IMR-90 (cell line): ENCODE measurements around the gene NBPF4. TPM values are rescaled to one million over a fixed set of nuclear protein-coding genes. Genes with fewer than 3 reads are reported as not detected.

Experiments used
- ATAC-seq: fragments of 200-7000 bp; cut with Tn5 transposase; 2 replicates; pipeline ENCODE4 v1.9.1; 2020; ENCODE audit warnings: low read depth, mild to moderate bottlenecking, moderate library complexity
- BruUV-seq: library from RNA; stranded (reverse); fragments of 400-500 nt; replicated peaks from 2 replicates; lab custom pipeline; 2021; lab: Mats Ljungman, UMichigan
- CTCF ChIA-PET: fragments of 300-600 bp; formaldehyde crosslinking; extraction: SDS; loops from one replicate; lab custom pipeline; 2021; ENCODE audit warnings: antibody characterized with exemption; lab: Yijun Ruan, JAX
- POLR2A ChIA-PET: fragments of 300-600 bp; sonication (Branson Sonifier 250); formaldehyde crosslinking; loops from one replicate; lab custom pipeline; 2022; ENCODE audit warnings: antibody characterized with exemption; ENCODE audit not compliant: unreplicated experiment; lab: Charles Lee
- DNase-seq: peaks from one replicate; pipeline ENCODE4 v3.0.0; 2013
- H2AFZ ChIP-seq: replicated peaks from 2 replicates; pipeline ENCODE3; 2013; ENCODE audit warnings: low read length, mild to moderate bottlenecking; ENCODE audit not compliant: poor library complexity
- H2AK5ac ChIP-seq: 2 replicates; pipeline ENCODE4 v1.6.1; 2013; ENCODE audit warnings: low read depth, low read length, inconsistent platforms
- H2AK9ac ChIP-seq: replicated peaks from 2 replicates; pipeline ENCODE3; 2013; ENCODE audit warnings: mild to moderate bottlenecking, low read depth, low read length, moderate library complexity; ENCODE audit not compliant: poor library complexity
- H2BK120ac ChIP-seq: 2 replicates; pipeline ENCODE4 v1.6.1; 2013; ENCODE audit warnings: low read depth, low read length, inconsistent platforms
- H2BK15ac ChIP-seq: 3 replicates; pipeline ENCODE4 v1.6.1; 2013; ENCODE audit warnings: low read depth, low read length, inconsistent platforms
- H2BK20ac ChIP-seq: 2 replicates; pipeline ENCODE4 v1.6.1; 2013; ENCODE audit warnings: low read depth, mild to moderate bottlenecking, inconsistent platforms, low read length, moderate library complexity
- H2BK5ac ChIP-seq: 2 replicates; pipeline ENCODE4 v1.6.1; 2013; ENCODE audit warnings: mild to moderate bottlenecking, low read depth, low read length, inconsistent platforms; ENCODE audit not compliant: poor library complexity, severe bottlenecking
- H3K14ac ChIP-seq: replicated peaks from 2 replicates; pipeline ENCODE4 v1.6.1; 2013; ENCODE audit warnings: low read depth, low read length, inconsistent platforms
- H3K18ac ChIP-seq: 2 replicates; pipeline ENCODE4 v1.6.1; 2013; ENCODE audit warnings: low read depth, low read length, control low read depth
- H3K23ac ChIP-seq: 2 replicates; pipeline ENCODE4 v1.6.1; 2013; ENCODE audit warnings: low read depth, low read length, inconsistent platforms
- H3K27ac ChIP-seq: 2 replicates; pipeline ENCODE4 v1.5.1; 2013; ENCODE audit warnings: mild to moderate bottlenecking, control low read depth, low read length; ENCODE audit not compliant: insufficient read depth
- H3K27me3 ChIP-seq: 2 replicates; pipeline ENCODE4 v1.6.1; 2013; ENCODE audit warnings: low read length; ENCODE audit not compliant: control insufficient read depth, insufficient read depth
- H3K36me3 ChIP-seq: 2 replicates; pipeline ENCODE4 v1.6.1; 2013; ENCODE audit warnings: low read length, mixed read lengths; ENCODE audit not compliant: control insufficient read depth, insufficient read depth
- H3K4ac ChIP-seq: 2 replicates; pipeline ENCODE4 v1.6.1; 2013; ENCODE audit warnings: low read depth, low read length, inconsistent platforms
- H3K4me1 ChIP-seq: 2 replicates; pipeline ENCODE4 v1.6.1; 2013; ENCODE audit warnings: low read length, mixed read lengths; ENCODE audit not compliant: control insufficient read depth, insufficient read depth
- H3K4me2 ChIP-seq: 2 replicates; pipeline ENCODE4 v1.6.1; 2013; ENCODE audit warnings: low read depth, mild to moderate bottlenecking, control low read depth, low read length, moderate library complexity
- H3K4me3 ChIP-seq: 2 replicates; pipeline ENCODE4 v1.5.1; 2013; ENCODE audit warnings: low read depth, mild to moderate bottlenecking, control low read depth, low read length, moderate library complexity; ENCODE audit not compliant: insufficient read depth
- H3K56ac ChIP-seq: 2 replicates; pipeline ENCODE4 v1.6.1; 2013; ENCODE audit warnings: low read length, inconsistent platforms; ENCODE audit not compliant: insufficient read depth; ENCODE audit errors: extremely low read depth
- H3K79me1 ChIP-seq, 2 experiments: 2 replicates each; pipeline ENCODE4 v1.6.1; 2013; ENCODE audit warnings: low read length in 2 of 2, inconsistent platforms in 1 of 2, low read depth in 1 of 2
- H3K9ac ChIP-seq: 2 replicates; pipeline ENCODE4 v1.6.1; 2013; ENCODE audit warnings: low read depth, low read length, control low read depth
- H3K9me1 ChIP-seq: 2 replicates; pipeline ENCODE4 v1.6.1; 2013; ENCODE audit warnings: low read length, inconsistent platforms; ENCODE audit not compliant: insufficient read depth
- H3K9me3 ChIP-seq: 2 replicates; pipeline ENCODE4 v1.6.1; 2013; ENCODE audit warnings: low read length; ENCODE audit not compliant: control insufficient read depth, insufficient read depth
- H4K20me1 ChIP-seq: 2 replicates; pipeline ENCODE4 v1.6.1; 2013; ENCODE audit warnings: low read length, inconsistent platforms; ENCODE audit not compliant: insufficient read depth
- H4K5ac ChIP-seq: 2 replicates; pipeline ENCODE4 v1.6.1; 2013; ENCODE audit warnings: mild to moderate bottlenecking, low read depth, low read length, control low read depth
- H4K8ac ChIP-seq, 2 experiments: 2 replicates each; pipeline ENCODE4 v1.6.1; 2013; ENCODE audit warnings: low read depth in 2 of 2, low read length in 2 of 2, control low read depth in 1 of 2, inconsistent platforms in 1 of 2
- H4K91ac ChIP-seq: 2 replicates; pipeline ENCODE4 v1.6.1; 2013; ENCODE audit warnings: low read depth, low read length, inconsistent platforms; ENCODE audit not compliant: insufficient read depth
- BHLHE40 ChIP-seq: fragments of 150-350 bp; IDR thresholded peaks from 2 replicates; pipeline ENCODE4 v1.6.1; 2016; ENCODE audit warnings: mild to moderate bottlenecking, low read depth, low read length
- CEBPB ChIP-seq: IDR thresholded peaks from 2 replicates; pipeline ENCODE4 v1.6.1; 2012; ENCODE audit warnings: low read depth, low read length, improper control_type of control experiment
- FOS ChIP-seq: fragments of 150-350 bp; IDR thresholded peaks from 2 replicates; pipeline ENCODE4 v1.6.1; 2016; ENCODE audit warnings: low read depth, low read length
- MXI1 ChIP-seq: IDR thresholded peaks from 2 replicates; pipeline ENCODE4 v1.6.1; 2012; ENCODE audit warnings: low read depth, mild to moderate bottlenecking, low read length, moderate library complexity, borderline replicate concordance
- POLR2A ChIP-seq: IDR thresholded peaks from 2 replicates; pipeline ENCODE4 v1.6.1; 2012; ENCODE audit warnings: mild to moderate bottlenecking, low read depth, low read length
- RCOR1 ChIP-seq: IDR thresholded peaks from 2 replicates; pipeline ENCODE4 v1.6.1; 2012; ENCODE audit warnings: mild to moderate bottlenecking, low read length, improper control_type of control experiment; ENCODE audit not compliant: insufficient replicate concordance
- SMC3 ChIP-seq: fragments of 150-350 bp; IDR thresholded peaks from 2 replicates; pipeline ENCODE4 v1.6.1; 2016; ENCODE audit warnings: low read depth, mild to moderate bottlenecking, antibody characterized with exemption, low read length, moderate library complexity
- WGBS, 2 experiments: methylation state at CpG; one replicate each; pipeline versions ENCODE4 v1.1.5 to v1.1.7; 2013; ENCODE audit warnings: missing lambda C conversion rate in 2 of 2; ENCODE audit not compliant: insufficient read length in 1 of 2; ENCODE audit errors: extremely low coverage in 2 of 2; 5-methylcytosine and 5-hydroxymethylcytosine counted together
- dilution Hi-C: fragments of 300-500 bp; cut with HindIII; formaldehyde crosslinking; loops from one replicate; pipeline ENCODE4 v1.14.3; 2018; ENCODE audit warnings: low sequenced_read_pairs; ENCODE audit not compliant: unreplicated experiment
- in situ Hi-C: fragments of 300-500 bp; cut with MboI; formaldehyde crosslinking; loops from 3 replicates; pipeline ENCODE4 v1.14.3; 2019; ENCODE audit warnings: low sequenced_read_pairs, inconsistent platforms, mixed read lengths
- intact Hi-C: fragments of 100-400 bp; cut with micrococcal nuclease; formaldehyde crosslinking; loops from 2 replicates; pipeline ENCODE4 v1.10.0; 2022
- polyA plus RNA-seq, 3 experiments: library from polyadenylated mRNA; depleted of rRNA; stranded (reverse); fragments of >200 nt; gene quantifications; 2 replicates each; pipeline ENCODE4 v1.2.3, GENCODE V29; 2012; ENCODE audit warnings: low replicate concordance in 1 of 3
- total RNA-seq: library from RNA; depleted of rRNA; stranded (reverse); fragments of >200 nt; gene quantifications from 2 replicates; pipeline ENCODE4 v1.2.3, GENCODE V29; 2012
- TF ChIP-seq, protein P1 (sequence below): fragments of 150-350 bp; IDR thresholded peaks from 2 replicates; pipeline ENCODE4 v1.6.1; 2016; ENCODE audit warnings: low read depth, mild to moderate bottlenecking, low read length, moderate library complexity, borderline replicate concordance
- TF ChIP-seq, protein P2 (sequence below): conservative IDR thresholded peaks from 2 replicates; pipeline ENCODE4 v1.5.1; 2012; ENCODE audit warnings: mild to moderate bottlenecking, low read depth, low read length, improper control_type of control experiment

The NBPF4 gene
- total and polyA plus RNA-seq, 2 of the 4 experiments (the other 2 are of a cell fraction): not detected

DNA sequence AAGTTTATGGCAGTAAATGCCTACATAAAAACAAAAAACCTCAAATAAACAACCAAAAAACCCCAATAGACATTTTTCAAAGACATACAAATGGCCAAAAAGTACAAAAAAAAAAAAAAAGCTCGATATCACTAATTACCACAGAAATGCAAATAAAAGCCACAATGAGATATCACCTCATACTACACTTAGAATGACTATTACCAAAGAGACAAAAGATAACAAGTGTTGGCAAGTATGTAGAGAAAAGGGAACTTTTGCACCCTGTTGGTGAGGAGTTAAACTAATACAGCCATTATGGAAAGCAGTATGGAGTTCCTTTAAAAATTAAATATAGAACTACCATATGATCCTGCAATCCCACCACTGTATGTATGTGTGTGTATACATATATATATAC, 64.9 kb downstream of the NBPF4 start:
- dilution Hi-C loops: no loop called here
- in situ Hi-C loops: no loop called here

More for the DNA sequence above, 64.9 kb downstream of the NBPF4 start:
- Histone ChIP-seq H3K79me1 (peaks cover 7 to 23% of the 10 kb centered on the region in 2 experiments; a peak in 3 of 4 replicates), H2AFZ (no peak overlapping the region), H2BK120ac (no peak overlapping the region), H4K8ac (no peak overlapping the region), H3K4me3 (no peak overlapping the region), H2AK9ac (no peak overlapping the region), H2BK15ac (no peak overlapping the region), H3K27ac (no peak overlapping the region), H4K20me1 (no peaks in the 10 kb centered on the region; the same call in 1 of the 2 replicates), H2BK5ac (no peak overlapping the region), H3K18ac (no peak overlapping the region), H2BK20ac (no peak overlapping the region), H3K36me3 (peaks cover 21% of the 10 kb centered on the region), H3K9me1 (no peaks in the 10 kb centered on the region), H3K4me1 (no peaks in the 10 kb centered on the region), H4K5ac (no peak overlapping the region), H3K9ac (no peak overlapping the region), H2AK5ac (no peak overlapping the region), H3K4ac (no peak overlapping the region), H3K14ac (no peak overlapping the region), H3K56ac (no peak overlapping the region), H3K23ac (no peak overlapping the region), H3K27me3 (no peaks in the 10 kb centered on the region), H3K9me3 (peaks cover 8% of the 10 kb centered on the region), H3K4me2 (no peak overlapping the region), H4K91ac (no peak overlapping the region)
- BruUV-seq: no TSS peak
- DNase-seq (no peak), ATAC-seq (no peak)
- POLR2A ChIA-PET: no interaction called here
- CTCF ChIA-PET: no interaction called here
- WGBS, 2 experiments: no CpG with 5 or more reads among the region's 1 CpG
- intact Hi-C loops: no loop called here
- TF ChIP-seq FOS: no peak
- TF ChIP-seq SMC3: no peak
- TF ChIP-seq, protein P1, sequence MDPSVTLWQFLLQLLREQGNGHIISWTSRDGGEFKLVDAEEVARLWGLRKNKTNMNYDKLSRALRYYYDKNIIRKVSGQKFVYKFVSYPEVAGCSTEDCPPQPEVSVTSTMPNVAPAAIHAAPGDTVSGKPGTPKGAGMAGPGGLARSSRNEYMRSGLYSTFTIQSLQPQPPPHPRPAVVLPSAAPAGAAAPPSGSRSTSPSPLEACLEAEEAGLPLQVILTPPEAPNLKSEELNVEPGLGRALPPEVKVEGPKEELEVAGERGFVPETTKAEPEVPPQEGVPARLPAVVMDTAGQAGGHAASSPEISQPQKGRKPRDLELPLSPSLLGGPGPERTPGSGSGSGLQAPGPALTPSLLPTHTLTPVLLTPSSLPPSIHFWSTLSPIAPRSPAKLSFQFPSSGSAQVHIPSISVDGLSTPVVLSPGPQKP: no peak
- no peak for TF ChIP-seq RCOR1
- no peak for TF ChIP-seq MXI1
- TF ChIP-seq CEBPB: no peak
- no peak for TF ChIP-seq POLR2A
- no peak for TF ChIP-seq BHLHE40
- TF ChIP-seq, protein P2, sequence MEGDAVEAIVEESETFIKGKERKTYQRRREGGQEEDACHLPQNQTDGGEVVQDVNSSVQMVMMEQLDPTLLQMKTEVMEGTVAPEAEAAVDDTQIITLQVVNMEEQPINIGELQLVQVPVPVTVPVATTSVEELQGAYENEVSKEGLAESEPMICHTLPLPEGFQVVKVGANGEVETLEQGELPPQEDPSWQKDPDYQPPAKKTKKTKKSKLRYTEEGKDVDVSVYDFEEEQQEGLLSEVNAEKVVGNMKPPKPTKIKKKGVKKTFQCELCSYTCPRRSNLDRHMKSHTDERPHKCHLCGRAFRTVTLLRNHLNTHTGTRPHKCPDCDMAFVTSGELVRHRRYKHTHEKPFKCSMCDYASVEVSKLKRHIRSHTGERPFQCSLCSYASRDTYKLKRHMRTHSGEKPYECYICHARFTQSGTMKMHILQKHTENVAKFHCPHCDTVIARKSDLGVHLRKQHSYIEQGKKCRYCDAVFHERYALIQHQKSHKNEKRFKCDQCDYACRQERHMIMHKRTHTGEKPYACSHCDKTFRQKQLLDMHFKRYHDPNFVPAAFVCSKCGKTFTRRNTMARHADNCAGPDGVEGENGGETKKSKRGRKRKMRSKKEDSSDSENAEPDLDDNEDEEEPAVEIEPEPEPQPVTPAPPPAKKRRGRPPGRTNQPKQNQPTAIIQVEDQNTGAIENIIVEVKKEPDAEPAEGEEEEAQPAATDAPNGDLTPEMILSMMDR: no peak
